Astrocyte (in vitro differentiated cells and primary cell): Measurements from ENCODE around the gene ACBD7.

Experiments
- CTCF ChIP-seq: IDR thresholded peaks from 2 replicates; pipeline ENCODE4 v1.5.1; 2011; ENCODE audit warnings: low read depth, mild to moderate bottlenecking, inconsistent platforms, low read length, moderate library complexity; ENCODE audit not compliant: insufficient read depth
- EZH2 ChIP-seq: IDR thresholded peaks from 2 replicates; pipeline ENCODE4 v1.6.1; 2012; ENCODE audit warnings: mild to moderate bottlenecking, low read length, inconsistent platforms; ENCODE audit not compliant: insufficient read depth

DNA sequence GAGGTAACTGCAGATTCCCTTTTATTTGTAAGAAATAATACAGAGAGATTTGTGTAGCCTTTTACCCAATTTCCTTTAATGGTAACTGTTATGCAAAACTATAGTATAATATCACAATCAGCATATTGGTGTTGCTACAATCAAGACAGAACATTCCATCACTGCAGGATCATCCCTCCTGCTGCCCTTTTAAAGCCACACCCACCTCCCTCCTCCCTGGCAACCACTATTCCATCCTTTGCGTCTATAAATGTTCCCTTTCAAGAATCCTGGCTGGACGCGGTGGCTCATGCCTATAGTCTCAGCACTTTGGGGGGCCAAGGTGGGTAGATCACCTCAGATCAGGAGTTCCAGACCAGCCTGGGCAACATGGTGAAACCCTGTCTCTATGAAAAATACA is 13.2 kb downstream of the ACBD7 start:
- no peak for TF ChIP-seq CTCF
- TF ChIP-seq EZH2, result no peak
